Endothelial cell of umbilical vein (primary cell): ENCODE measurements around the gene THY1. TPM values are rescaled to one million over a fixed set of nuclear protein-coding genes. Genes with fewer than 3 reads are reported as not detected.

Source experiments
- BruUV-seq: library from RNA; stranded (reverse); fragments of 400-500 nt; replicated peaks from 2 replicates; lab custom pipeline; 2021; lab: Mats Ljungman, UMichigan
- CTCF ChIA-PET: fragments of 300-600, 350-600 bp; sonication (Branson Sonifier 250); formaldehyde crosslinking; loops from one replicate; lab custom pipeline; 2021; ENCODE audit warnings: antibody characterized with exemption, inconsistent platforms; lab: Charles Lee
- POLR2A ChIA-PET: fragments of 300-600, 350-600 bp; sonication (Branson Sonifier 250); formaldehyde crosslinking; loops from one replicate; lab custom pipeline; 2021; ENCODE audit warnings: antibody characterized with exemption, inconsistent platforms; lab: Charles Lee
- DNase-seq: peaks from one replicate; pipeline ENCODE4 v3.0.0-alpha.2; 2011; ENCODE audit warnings: low read depth, low spot score
- FAIRE-seq: peaks from 2 replicates; lab custom pipeline; 2011; peaks lifted over from hg19 to GRCh38; lab: Jason Lieb, UNC
- H2AFZ ChIP-seq: 2 replicates; pipeline ENCODE4 v1.6.0; 2012; ENCODE audit warnings: low read depth, low read length, control low read depth, inconsistent platforms
- H3K27ac ChIP-seq: 2 replicates; pipeline ENCODE4 v1.5.1; 2011; ENCODE audit warnings: low read depth, mild to moderate bottlenecking, control low read depth, low read length, moderate library complexity; ENCODE audit not compliant: insufficient read depth
- H3K27me3 ChIP-seq, 2 experiments: 2 replicates each; pipeline versions ENCODE4 v1.6.0 to v1.6.1; 2011; ENCODE audit warnings: low read length in 2 of 2, mixed read lengths in 1 of 2; ENCODE audit not compliant: control insufficient read depth in 2 of 2, insufficient read depth in 2 of 2
- H3K36me3 ChIP-seq, 2 experiments: 2 replicates in 1 of 2; 3 replicates in 1 of 2; pipeline ENCODE4 v1.5.1; 2011; ENCODE audit warnings: low read length in 2 of 2, mild to moderate bottlenecking in 1 of 2, moderate library complexity in 1 of 2; ENCODE audit not compliant: control insufficient read depth in 2 of 2, insufficient read depth in 2 of 2; ENCODE audit errors: extremely low read depth in 1 of 2
- H3K4me1 ChIP-seq: 3 replicates; pipeline ENCODE4 v1.5.1; 2011; ENCODE audit warnings: mild to moderate bottlenecking, low read length; ENCODE audit not compliant: control insufficient read depth, insufficient read depth; ENCODE audit errors: extremely low read depth
- H3K4me2 ChIP-seq: 2 replicates; pipeline ENCODE4 v1.6.1; 2011; ENCODE audit warnings: low read length, control low read depth, mixed read lengths; ENCODE audit not compliant: insufficient read depth
- H3K4me3 ChIP-seq, 3 experiments: fragments of 200-600 bp in 1 of 3; sonication (generic), shearing (Covaris generic) in 1 of 3; replicated peaks in 1 of 3; 2 replicates each; pipeline ENCODE4 v1.5.1; 2011 to 2016; ENCODE audit warnings: control low read depth in 3 of 3, low read length in 3 of 3, mild to moderate bottlenecking in 2 of 3, inconsistent platforms in 1 of 3, low read depth in 1 of 3, moderate library complexity in 1 of 3; ENCODE audit not compliant: insufficient read depth in 1 of 3
- H3K79me2 ChIP-seq: 2 replicates; pipeline ENCODE4 v1.6.0; 2012; ENCODE audit warnings: low read length, inconsistent platforms; ENCODE audit not compliant: control insufficient read depth, insufficient read depth
- H3K9ac ChIP-seq: replicated peaks from 2 replicates; pipeline ENCODE3; 2011; ENCODE audit warnings: low read length, control low read depth; ENCODE audit not compliant: insufficient read depth; ENCODE audit errors: extremely low read depth
- H3K9me1 ChIP-seq: replicated peaks from 3 replicates; pipeline ENCODE4 v1.6.0; 2011; ENCODE audit warnings: mild to moderate bottlenecking, low read length; ENCODE audit not compliant: control insufficient read depth, insufficient read depth; ENCODE audit errors: extremely low read depth
- H3K9me3 ChIP-seq: replicated peaks from 2 replicates; pipeline ENCODE4 v1.5.1; 2012; ENCODE audit warnings: low read length, inconsistent platforms; ENCODE audit not compliant: control insufficient read depth, insufficient read depth
- H4K20me1 ChIP-seq: replicated peaks from 2 replicates; pipeline ENCODE3; 2011; ENCODE audit warnings: mild to moderate bottlenecking, low read length; ENCODE audit not compliant: control insufficient read depth, insufficient read depth; ENCODE audit errors: extremely low read depth
- CTCF ChIP-seq, 2 donors: IDR thresholded peaks; 1 replicate in 1 of 2; 2 replicates in 1 of 2; pipeline ENCODE4 v1.5.1; 2011; ENCODE audit warnings: low read length in 2 of 2, mild to moderate bottlenecking in 2 of 2, moderate library complexity in 2 of 2, control low read depth in 1 of 2, inconsistent platforms in 1 of 2, low read depth in 1 of 2; ENCODE audit not compliant: insufficient read depth in 1 of 2; ENCODE audit errors: extremely low read depth in 1 of 2
- EZH2 ChIP-seq: IDR thresholded peaks from 2 replicates; pipeline ENCODE4 v1.6.1; 2012; ENCODE audit warnings: borderline replicate concordance, low read depth, mild to moderate bottlenecking, moderate library complexity, low read length, inconsistent platforms; ENCODE audit not compliant: severe bottlenecking
- FOS ChIP-seq: IDR thresholded peaks from 2 replicates; pipeline ENCODE4 v1.6.1; 2011; ENCODE audit warnings: mild to moderate bottlenecking, low read length, moderate library complexity, borderline replicate concordance; ENCODE audit not compliant: insufficient read depth
- GATA2 ChIP-seq: IDR thresholded peaks from 2 replicates; pipeline ENCODE4 v1.7.0; 2011; ENCODE audit warnings: low read depth, mild to moderate bottlenecking, moderate library complexity, mixed read lengths, low read length; ENCODE audit not compliant: insufficient read length, insufficient read depth
- JUN ChIP-seq: IDR thresholded peaks from 2 replicates; pipeline ENCODE4 v1.6.1; 2011; ENCODE audit warnings: borderline replicate concordance, low read depth; ENCODE audit not compliant: insufficient read length, insufficient read depth
- MYC ChIP-seq: IDR thresholded peaks from one replicate; pipeline ENCODE4 v1.6.1; 2011; ENCODE audit warnings: mild to moderate bottlenecking, low read depth, low read length
- POLR2A ChIP-seq: IDR thresholded peaks from 2 replicates; pipeline ENCODE4 v1.6.1; 2012; ENCODE audit warnings: low read depth, mild to moderate bottlenecking, control low read depth, low read length
- POLR2AphosphoS5 ChIP-seq: IDR thresholded peaks from 2 replicates; pipeline ENCODE4 v1.6.1; 2012; ENCODE audit warnings: low read depth, mild to moderate bottlenecking, control low read depth, low read length, moderate library complexity; ENCODE audit not compliant: insufficient read depth
- dilution Hi-C: fragments of 300-500 bp; cut with MboI; formaldehyde crosslinking; loops from one replicate; pipeline ENCODE4 v1.15.0; 2019; ENCODE audit warnings: low sequenced_read_pairs; ENCODE audit not compliant: extremely low pct_ligation_motif_present
- intact Hi-C: fragments of 100-400 bp; cut with micrococcal nuclease; formaldehyde crosslinking; loops from one replicate; pipeline ENCODE4 v1.10.0; 2022
- polyA plus RNA-seq, 4 experiments: library from polyadenylated mRNA; depleted of rRNA in 3 of 4; stranded (reverse) in 3 of 4; unstranded in 1 of 4; fragments of >200 nt; gene quantifications; 2 replicates each; pipeline versions ENCODE4 v1.2.1 to v1.2.3, GENCODE V29; 2011 to 2012; ENCODE audit warnings: missing spikeins in 1 of 4
- total RNA-seq: library from RNA; stranded (reverse); gene quantifications from 2 replicates; pipeline ENCODE4 v1.2.3, GENCODE V29; 2021
- TF ChIP-seq, protein P1 (sequence below): IDR thresholded peaks from 2 replicates; pipeline ENCODE4 v1.6.1; 2011; ENCODE audit not compliant: insufficient read depth, insufficient read length

THY1 gene
- total and polyA plus RNA-seq, 2 donors (not counting 3 experiments of a cell fraction or from before 2014, with no cell fraction given), result 0.75 to 1.4 TPM

DNA sequence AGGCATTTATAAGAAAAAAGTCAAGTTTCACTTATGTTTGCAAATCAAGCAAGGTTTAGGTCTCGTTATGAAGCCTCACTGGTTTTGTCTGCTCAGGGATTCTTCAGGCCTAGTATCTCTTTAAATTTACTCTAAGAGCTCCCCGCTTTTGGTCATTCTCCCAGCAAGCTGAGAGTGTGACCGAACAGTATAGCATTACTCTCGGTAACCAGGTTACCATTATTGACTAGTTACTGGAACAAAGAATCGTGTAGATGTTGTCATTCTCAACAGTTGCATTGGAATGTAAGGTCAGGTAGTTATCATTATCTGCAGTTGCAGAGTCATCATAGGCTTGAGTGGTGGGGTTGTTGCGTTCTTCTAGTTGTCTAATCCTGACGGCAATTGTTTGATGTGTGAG lies 31.7 kb downstream of the THY1 start:
- dilution Hi-C loops (no loop called here), intact Hi-C loops (no loop called here)
- Histone ChIP-seq H3K79me2 (no peaks in the 10 kb centered on the region), H4K20me1 (no peaks in the 10 kb centered on the region), H2AFZ (no peak overlapping the region), H3K27ac (no peak overlapping the region), H3K4me3 (no peak overlapping the region), H3K27me3 (peaks cover 2 to 5% of the 10 kb centered on the region in 2 experiments), H3K36me3 (no peaks in the 10 kb centered on the region), H3K9me1 (no peaks in the 10 kb centered on the region), H3K4me2 (no peak overlapping the region), H3K9me3 (no peaks in the 10 kb centered on the region), H3K9ac (no peak overlapping the region), H3K4me1 (no peaks in the 10 kb centered on the region)
- TF ChIP-seq MYC (no peak), POLR2A (no peak), POLR2AphosphoS5 (no peak), CTCF (IDR thresholded peaks at IDR 0.05; ENCODE audit: extremely low read depth in 1 of 2, insufficient read depth in 1 of 2, low read depth in 1 of 2, low read length in 2 of 2) (no peak), FOS (no peak), EZH2 (no peak), JUN (no peak), GATA2 (no peak)
- TF ChIP-seq, protein P1, sequence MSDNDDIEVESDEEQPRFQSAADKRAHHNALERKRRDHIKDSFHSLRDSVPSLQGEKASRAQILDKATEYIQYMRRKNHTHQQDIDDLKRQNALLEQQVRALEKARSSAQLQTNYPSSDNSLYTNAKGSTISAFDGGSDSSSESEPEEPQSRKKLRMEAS, result no peak
- ChIA-PET POLR2A (no interaction called here), CTCF (interaction anchor here (1.3 kb wide), 1 partner anchor 10 kb away, joined by 3 read pairs; the partner anchor contains the start of gene USP2)
- DNase-seq, result no peak
- no TSS peak for BruUV-seq
- FAIRE-seq, result no peak
